IPS DF 4.7 (cell line): ENCODE data around the gene CTDSP1.

ENCODE experiments used
- DNase-seq: peaks from one replicate; pipeline ENCODE4 v3.0.0-alpha.2; 2013; ENCODE audit warnings: low spot score; ENCODE audit errors: extremely low read depth

Gene CTDSP1, protein sequence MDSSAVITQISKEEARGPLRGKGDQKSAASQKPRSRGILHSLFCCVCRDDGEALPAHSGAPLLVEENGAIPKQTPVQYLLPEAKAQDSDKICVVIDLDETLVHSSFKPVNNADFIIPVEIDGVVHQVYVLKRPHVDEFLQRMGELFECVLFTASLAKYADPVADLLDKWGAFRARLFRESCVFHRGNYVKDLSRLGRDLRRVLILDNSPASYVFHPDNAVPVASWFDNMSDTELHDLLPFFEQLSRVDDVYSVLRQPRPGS

DNA sequence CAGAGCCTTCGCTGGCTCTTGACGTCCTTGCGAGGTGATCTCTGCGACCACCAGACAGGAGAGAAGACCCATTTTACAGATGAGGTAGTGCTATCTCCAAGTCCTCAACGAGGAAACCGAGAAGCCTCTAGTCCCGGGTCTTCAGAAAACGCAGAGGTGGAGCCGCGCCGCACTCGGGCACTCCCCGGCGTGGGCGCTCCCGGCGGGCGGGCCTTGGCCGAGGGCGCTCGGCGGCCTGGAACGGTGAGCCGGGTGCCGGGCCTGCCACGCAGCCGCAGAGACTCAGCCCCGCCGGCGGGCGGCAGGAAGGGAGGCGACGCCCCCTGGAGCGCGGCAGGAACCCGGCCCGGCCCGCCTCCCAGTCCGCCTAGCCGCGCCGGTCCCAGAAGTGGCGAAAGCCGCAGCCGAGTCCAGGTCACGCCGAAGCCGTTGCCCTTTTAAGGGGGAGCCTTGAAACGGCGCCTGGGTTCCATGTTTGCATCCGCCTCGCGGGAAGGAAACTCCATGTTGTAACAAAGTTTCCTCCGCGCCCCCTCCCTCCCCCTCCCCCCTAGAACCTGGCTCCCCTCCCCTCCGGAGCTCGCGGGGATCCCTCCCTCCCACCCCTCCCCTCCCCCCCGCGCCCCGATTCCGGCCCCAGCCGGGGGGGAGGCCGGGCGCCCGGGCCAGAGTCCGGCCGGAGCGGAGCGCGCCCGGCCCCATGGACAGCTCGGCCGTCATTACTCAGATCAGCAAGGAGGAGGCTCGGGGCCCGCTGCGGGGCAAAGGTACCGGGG, at the start of gene CTDSP1:
CTDSP1 (plus strand) TSS at position 478 of the 776 bp plus-strand sequence; CDS start at position 701, 223 bp downstream.
- DNase-seq, result no peak

DNA sequence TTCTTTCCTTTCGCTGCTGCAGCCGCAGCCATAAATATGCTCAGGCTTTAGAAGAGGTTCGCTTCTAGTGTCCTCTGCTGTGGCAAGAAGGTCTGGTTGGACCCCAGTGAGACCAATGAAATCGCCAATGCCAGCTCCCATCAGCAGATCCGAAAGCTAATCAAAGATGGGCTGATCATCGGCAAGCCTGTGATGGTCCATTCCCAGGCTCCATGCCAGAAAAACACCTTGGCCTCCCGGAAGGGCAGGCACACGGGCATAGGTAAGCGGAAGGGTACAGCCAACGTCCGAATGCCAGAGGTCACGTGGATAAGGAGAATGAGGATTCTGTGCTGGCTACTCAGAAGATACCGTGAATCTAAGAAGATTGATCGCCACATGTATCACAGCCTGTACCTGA, 45.6 kb upstream of the CTDSP1 start:
- no peak for DNase-seq

GRCh38 chr2:218354850-218355443, 44.7 kb upstream of the CTDSP1 start:
- DNase-seq, result no peak

DNA sequence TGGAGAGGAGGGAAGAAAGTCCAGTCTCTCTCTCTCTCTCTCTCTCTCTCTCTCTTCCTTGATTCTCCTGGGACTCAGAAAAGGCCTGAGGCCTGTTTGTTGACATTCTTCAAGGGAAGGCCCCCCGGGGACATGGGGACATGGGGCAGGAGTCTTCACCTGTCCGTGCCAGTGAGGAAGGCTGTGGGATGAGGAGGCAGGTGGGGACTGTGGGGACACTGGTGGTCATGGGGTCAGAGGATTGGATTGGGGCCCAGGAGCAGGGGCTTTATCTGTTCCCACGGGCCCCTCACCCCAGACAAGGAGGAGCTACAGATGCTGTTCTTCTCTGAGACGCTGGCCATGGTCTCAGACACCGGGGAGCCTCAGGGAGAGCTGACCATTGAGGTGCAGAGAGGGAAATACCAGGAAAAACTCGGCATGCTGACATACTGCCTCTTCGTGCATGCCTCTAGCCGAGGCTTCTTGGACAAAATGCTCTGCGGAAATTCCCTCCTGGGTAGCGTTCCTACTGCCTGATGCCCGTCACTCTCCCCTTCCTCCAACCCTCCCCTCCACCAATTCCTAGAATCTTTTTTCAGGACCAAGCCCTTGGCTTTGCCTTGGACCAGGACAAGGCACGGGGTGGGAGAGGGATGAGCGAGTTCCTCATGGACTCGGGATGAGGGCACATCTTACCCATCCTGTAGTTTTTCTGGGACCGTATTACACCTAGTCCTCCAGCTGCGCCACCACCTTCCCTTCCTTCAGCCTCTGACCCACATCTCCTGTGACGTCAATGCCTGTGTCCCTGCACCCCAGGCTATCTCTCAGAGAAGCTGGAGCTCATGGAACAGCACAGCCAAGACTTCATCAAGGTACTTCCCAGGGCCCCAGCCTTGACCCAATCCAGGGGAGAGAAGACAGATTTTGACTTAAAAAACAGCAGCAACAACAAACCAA, 42.2 kb upstream of the CTDSP1 start:
- DNase-seq, result no peak

DNA sequence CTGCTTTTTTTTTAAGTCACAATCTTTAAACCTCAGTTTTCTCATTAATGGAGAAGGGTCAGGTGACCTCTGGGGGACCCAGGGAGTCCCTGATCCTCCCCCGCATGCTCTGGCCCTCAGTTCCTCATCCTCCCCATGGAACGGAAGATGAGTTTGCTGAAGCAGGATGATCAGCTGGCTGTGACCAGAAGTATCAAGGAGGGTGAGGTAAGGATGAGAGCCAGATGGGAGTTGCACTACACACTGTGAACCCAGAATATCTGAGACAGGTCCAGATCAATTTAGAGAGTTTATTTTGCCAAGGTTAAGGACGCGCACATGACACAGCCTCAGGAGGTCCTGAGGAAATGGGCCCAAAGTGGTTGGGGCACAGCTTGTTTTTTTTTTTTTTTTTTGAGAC, 39.2 kb upstream of the CTDSP1 start:
- DNase-seq, result no peak

- no peak for DNase-seq
These were observed 37.1 kb upstream of the CTDSP1 start for GRCh38 chr2:218362606-218363005.

DNA sequence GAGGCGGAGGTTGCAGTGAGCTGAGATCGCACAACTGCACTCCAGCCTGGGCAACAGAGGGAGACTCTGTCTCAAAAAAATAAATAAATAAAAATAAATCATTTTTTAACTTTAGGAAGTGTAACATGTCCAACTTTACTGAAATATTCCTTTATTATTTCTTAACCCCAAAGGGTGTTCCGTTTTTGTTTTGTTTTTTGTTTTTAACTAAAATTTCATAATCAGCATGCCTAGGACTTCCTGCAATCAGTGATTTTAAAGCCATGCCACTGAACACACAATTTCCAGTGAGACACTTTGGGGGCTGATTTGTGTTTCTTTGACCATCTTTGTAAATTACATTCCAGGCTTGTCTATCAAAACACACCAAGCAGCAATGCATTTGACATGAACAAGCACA, 35.9 kb upstream of the CTDSP1 start:
- DNase-seq, result no peak

- DNase-seq, result no peak
These were observed 35.5 kb upstream of the CTDSP1 start for GRCh38 chr2:218364196-218364595.

DNA sequence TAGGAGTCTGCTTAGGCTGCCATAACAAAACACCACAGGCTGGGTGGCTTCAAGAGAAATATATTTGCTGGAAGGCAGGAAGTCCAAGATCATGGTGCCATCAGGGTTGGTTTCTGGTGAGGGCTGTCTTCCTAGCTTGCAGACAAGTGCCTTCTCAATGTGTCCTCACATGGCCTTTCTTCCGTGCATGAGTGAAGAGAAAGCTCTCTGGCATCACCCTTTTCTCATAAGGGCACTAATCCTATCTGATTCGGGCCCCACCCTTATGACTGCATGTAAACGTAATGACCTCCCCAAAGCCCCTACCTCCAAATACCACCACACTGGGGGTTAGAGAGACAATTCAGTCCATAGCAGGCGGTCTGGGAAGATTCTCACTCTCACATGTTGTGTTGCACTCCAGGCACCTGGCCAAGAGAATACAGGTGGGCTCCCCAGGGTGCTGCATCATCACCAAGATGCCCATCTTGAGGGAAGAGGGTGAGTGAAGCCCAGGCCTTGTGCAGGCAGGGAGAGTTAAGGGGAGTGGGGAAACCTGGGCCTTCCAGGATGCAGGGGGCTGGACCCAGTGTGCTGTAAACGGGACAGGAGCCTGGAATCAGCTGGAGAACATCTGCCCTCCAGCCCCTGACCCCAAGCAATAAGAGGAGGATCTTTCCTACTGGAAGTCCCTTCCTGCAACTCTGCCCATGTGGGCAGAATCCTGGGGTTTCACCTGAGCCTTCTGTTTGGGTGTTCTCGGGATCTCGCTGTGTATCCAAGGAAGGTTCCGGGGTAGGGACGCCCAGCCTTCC, 32.9 kb upstream of the CTDSP1 start:
- DNase-seq, result no peak

- no peak for DNase-seq
These were observed 32.1 kb upstream of the CTDSP1 start for GRCh38 chr2:218367415-218368149.

- no peak for DNase-seq
These were observed 31.5 kb upstream of the CTDSP1 start for GRCh38 chr2:218368150-218368528.

GRCh38 chr2:218368621-218369153, 31.0 kb upstream of the CTDSP1 start:
- no peak for DNase-seq

GRCh38 chr2:218369330-218369729, 30.3 kb upstream of the CTDSP1 start:
- no peak for DNase-seq

- DNase-seq, result no peak
These were observed 29.1 kb upstream of the CTDSP1 start for GRCh38 chr2:218370410-218371063.

- DNase-seq, result no peak
These were observed 27.7 kb upstream of the CTDSP1 start for GRCh38 chr2:218371983-218372350.

- DNase-seq, result no peak
These were observed 24.9 kb upstream of the CTDSP1 start for GRCh38 chr2:218374795-218375194.

DNA sequence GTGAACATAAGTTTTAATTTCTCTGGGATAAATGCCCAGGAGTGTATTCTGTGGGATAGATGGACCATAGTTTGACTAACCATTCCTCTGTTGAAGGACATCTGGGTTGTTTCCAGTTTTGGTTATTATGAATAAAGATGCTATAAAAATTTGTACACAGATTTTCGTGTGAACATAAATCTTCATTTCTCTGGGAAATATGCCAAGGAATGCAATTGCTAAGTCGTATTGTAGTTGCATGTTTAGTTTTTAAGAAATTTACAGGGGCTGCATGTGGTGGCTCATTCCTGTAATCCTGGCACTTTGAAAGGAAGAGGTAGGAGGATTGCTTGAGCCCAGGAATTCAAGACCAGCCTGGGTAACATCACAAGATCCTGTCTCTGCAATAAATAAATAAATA, 24.5 kb upstream of the CTDSP1 start:
- no peak for DNase-seq

- no peak for DNase-seq
These were observed 21.6 kb upstream of the CTDSP1 start for GRCh38 chr2:218378053-218378452.

- no peak for DNase-seq
These were observed 17.7 kb upstream of the CTDSP1 start, which contains the start of gene SLC11A1 for GRCh38 chr2:218381916-218382366. Gene SLC11A1, plus strand, starts transcription at chr2:218382273. Its CDS starts 96 bp downstream, at chr2:218382369.
